A549 (cell line): ENCODE measurements around the gene BPIFA3. TPM values are rescaled to one million over a fixed set of nuclear protein-coding genes. Genes with fewer than 3 reads are reported as not detected.

ENCODE experiments used
- ATAC-seq, 2 experiments: fragments of 200-7000 bp in 1 of 2; fragments of >200 bp in 1 of 2; cut with Nextera tagmentation in 1 of 2; cut with Tn5 transposase in 1 of 2; 3 replicates each; pipeline versions ENCODE4 v1.8.0 to v1.9.1; 2018 to 2020; ENCODE audit warnings: mild to moderate bottlenecking in 1 of 2, moderate library complexity in 1 of 2
- CTCF ChIA-PET: fragments of 300-600 bp; sonication (Branson Sonifier 250); formaldehyde crosslinking; extraction: SDS; loops from one replicate; lab custom pipeline; 2021; ENCODE audit warnings: antibody characterized with exemption, inconsistent platforms; lab: Yijun Ruan, JAX
- POLR2A ChIA-PET: fragments of 350-600 bp; formaldehyde crosslinking; extraction: SDS; loops from one replicate; lab custom pipeline; 2021; ENCODE audit warnings: antibody characterized with exemption, inconsistent platforms; lab: Yijun Ruan, JAX
- DNase-seq, 2 experiments: peaks; one replicate each; pipeline versions ENCODE4 v3.0.0 to v3.0.0-alpha.2; 2011 to 2016; ENCODE audit warnings: low read depth in 1 of 2, low spot score in 1 of 2
- FAIRE-seq: peaks from 2 replicates; lab custom pipeline; 2011; peaks lifted over from hg19 to GRCh38; lab: Jason Lieb, UNC
- H3K27ac ChIP-seq, 2 experiments: fragments of >200 bp; sonication (Bioruptor Twin); formaldehyde crosslinking; 3 replicates each; pipeline ENCODE4 v1.5.1; 2016 to 2017
- H3K4me1 ChIP-seq: fragments of >200 bp; sonication (Bioruptor Twin); formaldehyde crosslinking; 3 replicates; pipeline ENCODE4 v1.6.1; 2016
- H3K4me2 ChIP-seq: fragments of >200 bp; sonication (Bioruptor Twin); formaldehyde crosslinking; 3 replicates; pipeline ENCODE4 v1.6.1; 2016
- H3K4me3 ChIP-seq: fragments of >200 bp; sonication (Bioruptor Twin); formaldehyde crosslinking; 3 replicates; pipeline ENCODE4 v1.5.1; 2016
- H3K9me3 ChIP-seq: fragments of >200 bp; sonication (Bioruptor Twin); formaldehyde crosslinking; 3 replicates; pipeline ENCODE4 v1.6.1; 2016
- BHLHE40 ChIP-seq: IDR thresholded peaks from 2 replicates; pipeline ENCODE4 v1.6.1; 2012; ENCODE audit warnings: low read depth, low read length, inconsistent platforms
- CBX8 ChIP-seq: fragments of 200-600 bp; sonication (generic); IDR thresholded peaks from 2 replicates; pipeline ENCODE4 v1.6.1; 2016
- CHD2 ChIP-seq: fragments of 150-350 bp; IDR thresholded peaks from 2 replicates; pipeline ENCODE4 v1.6.1; 2014; ENCODE audit warnings: low read length; ENCODE audit not compliant: partially characterized antibody
- CHD4 ChIP-seq: fragments of 200-600 bp; sonication (generic); IDR thresholded peaks from 2 replicates; pipeline ENCODE4 v1.6.1; 2016; ENCODE audit warnings: antibody characterized with exemption, mild to moderate bottlenecking, borderline replicate concordance
- EHF ChIP-seq: fragments of 250-450 bp; sonication (Bioruptor Pico); IDR thresholded peaks from 2 replicates; pipeline ENCODE4 v1.5.0; 2020; ENCODE audit warnings: mild to moderate bottlenecking
- FOSB ChIP-seq: fragments of 250-450 bp; sonication (Bioruptor Pico); IDR thresholded peaks from 2 replicates; pipeline ENCODE4 v1.5.0; 2020; ENCODE audit warnings: mild to moderate bottlenecking, moderate library complexity
- FOSL2 ChIP-seq, 2 experiments: fragments of 450-650 bp in 1 of 2; fragments of >200 bp in 1 of 2; sonication (Bioruptor Twin) in 1 of 2; formaldehyde crosslinking; IDR thresholded peaks; 2 replicates each; pipeline versions ENCODE4 v1.5.0 to v1.6.1; 2016 to 2020; ENCODE audit warnings: mild to moderate bottlenecking in 1 of 2, moderate library complexity in 1 of 2
- HEYL ChIP-seq: fragments of 250-450 bp; sonication (Bioruptor Pico); IDR thresholded peaks from 2 replicates; pipeline ENCODE4 v1.8.0; 2021; ENCODE audit warnings: mild to moderate bottlenecking, moderate library complexity
- JUN ChIP-seq, 2 experiments: fragments of >200 bp; sonication (Bioruptor Twin); formaldehyde crosslinking; IDR thresholded peaks; 2 replicates in 1 of 2; 3 replicates in 1 of 2; pipeline ENCODE4 v1.6.1; 2016 to 2017
- JUNB ChIP-seq: fragments of >200 bp; sonication (Bioruptor Twin); formaldehyde crosslinking; IDR thresholded peaks from 2 replicates; pipeline ENCODE4 v1.6.1; 2016
- KDM1A ChIP-seq: fragments of 200-600 bp; sonication (generic); IDR thresholded peaks from 2 replicates; pipeline ENCODE4 v1.6.1; 2016; ENCODE audit warnings: low read depth, mild to moderate bottlenecking
- MYC ChIP-seq: IDR thresholded peaks from 2 replicates; pipeline ENCODE4 v1.6.1; 2012; ENCODE audit warnings: mild to moderate bottlenecking, inconsistent platforms, low read length, improper control_type of control experiment, borderline replicate concordance
- NPAS2 ChIP-seq: fragments of 250-450 bp; sonication (Bioruptor Pico); IDR thresholded peaks from 2 replicates; pipeline ENCODE4 v1.8.0; 2022; ENCODE audit warnings: mild to moderate bottlenecking, moderate library complexity, borderline replicate concordance
- NR3C1 ChIP-seq: fragments of >200 bp; sonication (Bioruptor Twin); formaldehyde crosslinking; IDR thresholded peaks from 3 replicates; pipeline ENCODE4 v1.6.1; 2017
- PHF8 ChIP-seq: fragments of 200-600 bp; sonication (generic); IDR thresholded peaks from 2 replicates; pipeline ENCODE4 v1.6.1; 2016; ENCODE audit warnings: low read depth, mild to moderate bottlenecking, antibody characterized with exemption, moderate library complexity, borderline replicate concordance
- POLR2A ChIP-seq: IDR thresholded peaks from 2 replicates; pipeline ENCODE4 v1.6.1; 2012; ENCODE audit warnings: mild to moderate bottlenecking, low read length
- POLR2AphosphoS2 ChIP-seq: conservative IDR thresholded peaks from 2 replicates; pipeline ENCODE4 v1.6.1; 2012; ENCODE audit warnings: low read length, improper control_type of control experiment, inconsistent platforms
- RCOR1 ChIP-seq: fragments of 150-350 bp; IDR thresholded peaks from 2 replicates; pipeline ENCODE4 v1.6.1; 2014; ENCODE audit warnings: antibody characterized with exemption, low read length, low read depth
- RNF2 ChIP-seq: fragments of 200-600 bp; sonication (generic); IDR thresholded peaks from 2 replicates; pipeline ENCODE4 v1.6.1; 2016; ENCODE audit warnings: low read depth, mild to moderate bottlenecking, antibody characterized with exemption, moderate library complexity, borderline replicate concordance
- TP53 ChIP-seq: fragments of 250-450 bp; sonication (Bioruptor Pico); IDR thresholded peaks from 2 replicates; pipeline ENCODE4 v1.5.0; 2021; ENCODE audit warnings: mild to moderate bottlenecking, moderate library complexity
- WGBS: methylation state at CpG from one replicate; pipeline ENCODE4 v1.1.6; 2017; ENCODE audit errors: missing lambda C conversion rate; 5-methylcytosine and 5-hydroxymethylcytosine counted together
- polyA plus RNA-seq, 4 experiments: library from polyadenylated mRNA; depleted of rRNA in 3 of 4; stranded (reverse); fragments of >200 nt; fragmentation: RNase III in 1 of 4; extraction: RNeasy Plus Mini Kit Qiagen cat#74134 plus additional on column Dnase treatment in 1 of 4; gene quantifications; 2 replicates in 3 of 4; 3 replicates in 1 of 4; pipeline ENCODE4 v1.2.3, GENCODE V29; 2011 to 2017
- TF ChIP-seq, protein P1 (sequence below): fragments of 200-600 bp; sonication (generic); IDR thresholded peaks from 2 replicates; pipeline ENCODE4 v1.6.1; 2016; ENCODE audit warnings: antibody characterized with exemption, mild to moderate bottlenecking, moderate library complexity
- TF ChIP-seq, protein P2 (sequence below): fragments of 250-450 bp; sonication (Bioruptor Pico); IDR thresholded peaks from 2 replicates; pipeline ENCODE4 v1.5.0; 2020; ENCODE audit warnings: low read depth, mild to moderate bottlenecking, moderate library complexity
- TF ChIP-seq, protein P3 (sequence below): IDR thresholded peaks from 2 replicates; pipeline ENCODE4 v1.6.1; 2012
- TF ChIP-seq, protein P4 (sequence below): fragments of 450-650 bp; IDR thresholded peaks from 2 replicates; pipeline ENCODE4 v1.6.1; 2014; ENCODE audit warnings: antibody characterized with exemption
- TF ChIP-seq, protein P5 (sequence below): IDR thresholded peaks from 2 replicates; pipeline ENCODE4 v1.6.1; 2012; ENCODE audit warnings: low read depth, borderline replicate concordance
- TF ChIP-seq, protein P6 (sequence below): fragments of >200 bp; sonication (Bioruptor Twin); formaldehyde crosslinking; IDR thresholded peaks from 2 replicates; pipeline ENCODE4 v1.6.1; 2016

Gene BPIFA3
- polyA plus RNA-seq, 2 of the 4 experiments (the other 2 are of a cell fraction) = not detected

DNA sequence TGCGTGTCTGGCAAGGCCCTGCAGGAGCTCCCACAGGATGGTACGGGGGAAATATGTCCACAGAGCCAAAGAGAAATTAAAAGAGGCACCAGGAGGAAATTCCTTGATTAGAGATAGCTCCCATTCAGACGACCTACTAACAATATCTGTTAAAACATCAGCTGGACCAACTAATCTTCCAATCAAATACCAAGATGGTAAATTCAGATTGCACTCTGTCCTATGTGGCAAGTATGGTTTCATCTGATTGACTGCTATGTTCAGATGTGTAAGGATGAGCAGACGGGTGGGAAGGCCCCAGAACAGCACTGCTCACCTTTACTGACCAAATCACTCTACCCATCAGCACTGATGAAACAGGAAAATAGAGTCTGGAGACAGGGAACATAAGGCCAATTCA is 29.7 kb upstream of the BPIFA3 start:
- no peak overlapping the region for H3K27ac ChIP-seq
- peaks cover 5% of the 10 kb centered on the region; the same call in 1 of the 3 replicates for H3K9me3 ChIP-seq
- 67% methylated on average over 4 of the region's 4 CpGs for WGBS
- no peak for TF ChIP-seq NR3C1
- no peak for TF ChIP-seq POLR2A
- TF ChIP-seq JUNB = no peak
- TF ChIP-seq RNF2 = no peak
- TF ChIP-seq POLR2AphosphoS2 = no peak
- TF ChIP-seq CHD2 = no peak
- TF ChIP-seq MYC = no peak
- TF ChIP-seq, protein P1, sequence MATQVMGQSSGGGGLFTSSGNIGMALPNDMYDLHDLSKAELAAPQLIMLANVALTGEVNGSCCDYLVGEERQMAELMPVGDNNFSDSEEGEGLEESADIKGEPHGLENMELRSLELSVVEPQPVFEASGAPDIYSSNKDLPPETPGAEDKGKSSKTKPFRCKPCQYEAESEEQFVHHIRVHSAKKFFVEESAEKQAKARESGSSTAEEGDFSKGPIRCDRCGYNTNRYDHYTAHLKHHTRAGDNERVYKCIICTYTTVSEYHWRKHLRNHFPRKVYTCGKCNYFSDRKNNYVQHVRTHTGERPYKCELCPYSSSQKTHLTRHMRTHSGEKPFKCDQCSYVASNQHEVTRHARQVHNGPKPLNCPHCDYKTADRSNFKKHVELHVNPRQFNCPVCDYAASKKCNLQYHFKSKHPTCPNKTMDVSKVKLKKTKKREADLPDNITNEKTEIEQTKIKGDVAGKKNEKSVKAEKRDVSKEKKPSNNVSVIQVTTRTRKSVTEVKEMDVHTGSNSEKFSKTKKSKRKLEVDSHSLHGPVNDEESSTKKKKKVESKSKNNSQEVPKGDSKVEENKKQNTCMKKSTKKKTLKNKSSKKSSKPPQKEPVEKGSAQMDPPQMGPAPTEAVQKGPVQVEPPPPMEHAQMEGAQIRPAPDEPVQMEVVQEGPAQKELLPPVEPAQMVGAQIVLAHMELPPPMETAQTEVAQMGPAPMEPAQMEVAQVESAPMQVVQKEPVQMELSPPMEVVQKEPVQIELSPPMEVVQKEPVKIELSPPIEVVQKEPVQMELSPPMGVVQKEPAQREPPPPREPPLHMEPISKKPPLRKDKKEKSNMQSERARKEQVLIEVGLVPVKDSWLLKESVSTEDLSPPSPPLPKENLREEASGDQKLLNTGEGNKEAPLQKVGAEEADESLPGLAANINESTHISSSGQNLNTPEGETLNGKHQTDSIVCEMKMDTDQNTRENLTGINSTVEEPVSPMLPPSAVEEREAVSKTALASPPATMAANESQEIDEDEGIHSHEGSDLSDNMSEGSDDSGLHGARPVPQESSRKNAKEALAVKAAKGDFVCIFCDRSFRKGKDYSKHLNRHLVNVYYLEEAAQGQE = no peak
- no peak for TF ChIP-seq PHF8
- TF ChIP-seq FOSL2 (IDR thresholded peaks at IDR 0.05) = no peak
- no peak for TF ChIP-seq FOSL2 (CRISPR knock-in tag; IDR thresholded peaks at IDR 0.05)
- TF ChIP-seq KDM1A = no peak
- TF ChIP-seq, protein P2, sequence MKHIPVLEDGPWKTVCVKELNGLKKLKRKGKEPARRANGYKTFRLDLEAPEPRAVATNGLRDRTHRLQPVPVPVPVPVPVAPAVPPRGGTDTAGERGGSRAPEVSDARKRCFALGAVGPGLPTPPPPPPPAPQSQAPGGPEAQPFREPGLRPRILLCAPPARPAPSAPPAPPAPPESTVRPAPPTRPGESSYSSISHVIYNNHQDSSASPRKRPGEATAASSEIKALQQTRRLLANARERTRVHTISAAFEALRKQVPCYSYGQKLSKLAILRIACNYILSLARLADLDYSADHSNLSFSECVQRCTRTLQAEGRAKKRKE = no peak
- TF ChIP-seq, protein P3, sequence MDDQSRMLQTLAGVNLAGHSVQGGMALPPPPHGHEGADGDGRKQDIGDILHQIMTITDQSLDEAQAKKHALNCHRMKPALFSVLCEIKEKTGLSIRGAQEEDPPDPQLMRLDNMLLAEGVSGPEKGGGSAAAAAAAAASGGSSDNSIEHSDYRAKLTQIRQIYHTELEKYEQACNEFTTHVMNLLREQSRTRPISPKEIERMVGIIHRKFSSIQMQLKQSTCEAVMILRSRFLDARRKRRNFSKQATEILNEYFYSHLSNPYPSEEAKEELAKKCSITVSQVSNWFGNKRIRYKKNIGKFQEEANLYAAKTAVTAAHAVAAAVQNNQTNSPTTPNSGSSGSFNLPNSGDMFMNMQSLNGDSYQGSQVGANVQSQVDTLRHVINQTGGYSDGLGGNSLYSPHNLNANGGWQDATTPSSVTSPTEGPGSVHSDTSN = no peak
- TF ChIP-seq, protein P4, sequence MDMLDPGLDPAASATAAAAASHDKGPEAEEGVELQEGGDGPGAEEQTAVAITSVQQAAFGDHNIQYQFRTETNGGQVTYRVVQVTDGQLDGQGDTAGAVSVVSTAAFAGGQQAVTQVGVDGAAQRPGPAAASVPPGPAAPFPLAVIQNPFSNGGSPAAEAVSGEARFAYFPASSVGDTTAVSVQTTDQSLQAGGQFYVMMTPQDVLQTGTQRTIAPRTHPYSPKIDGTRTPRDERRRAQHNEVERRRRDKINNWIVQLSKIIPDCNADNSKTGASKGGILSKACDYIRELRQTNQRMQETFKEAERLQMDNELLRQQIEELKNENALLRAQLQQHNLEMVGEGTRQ = no peak
- TF ChIP-seq, protein P5, sequence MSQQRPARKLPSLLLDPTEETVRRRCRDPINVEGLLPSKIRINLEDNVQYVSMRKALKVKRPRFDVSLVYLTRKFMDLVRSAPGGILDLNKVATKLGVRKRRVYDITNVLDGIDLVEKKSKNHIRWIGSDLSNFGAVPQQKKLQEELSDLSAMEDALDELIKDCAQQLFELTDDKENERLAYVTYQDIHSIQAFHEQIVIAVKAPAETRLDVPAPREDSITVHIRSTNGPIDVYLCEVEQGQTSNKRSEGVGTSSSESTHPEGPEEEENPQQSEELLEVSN = no peak
- TF ChIP-seq NPAS2 (CRISPR knock-in tag) = no peak
- no peak for TF ChIP-seq HEYL (CRISPR knock-in tag)
- FAIRE-seq (no peak), ATAC-seq (no peak), DNase-seq (no peak)
- ChIA-PET POLR2A (no interaction called here), CTCF (interaction anchor here (1.4 kb wide), 1 partner anchor 11 kb away, joined by 3 read pairs; no protein-coding TSS in a partner anchor)
- H3K4me1 ChIP-seq = peaks cover 10% of the 10 kb centered on the region; the same call in 1 of the 3 replicates
- no peak overlapping the region for H3K4me3 ChIP-seq
- no peak overlapping the region for H3K4me2 ChIP-seq

DNA sequence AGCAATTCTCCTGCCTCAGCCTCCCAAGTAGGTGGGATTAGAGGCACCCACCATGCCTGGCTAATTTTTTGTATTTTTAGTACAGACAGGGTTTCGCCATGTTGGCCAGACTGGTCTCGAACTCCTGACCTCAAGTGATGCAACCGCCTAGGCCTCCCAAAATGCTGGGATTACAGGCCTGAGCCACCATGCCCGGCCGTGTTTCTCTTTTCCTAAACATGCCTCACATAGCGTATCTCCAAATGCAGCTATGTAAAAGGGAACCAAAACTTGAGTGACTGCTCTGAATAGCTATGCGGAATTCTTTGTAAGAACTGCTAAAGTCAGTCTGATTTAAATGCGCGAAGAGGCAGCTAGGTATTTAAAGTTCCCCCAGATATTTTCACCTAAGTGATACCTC is 28.7 kb upstream of the BPIFA3 start:
- no peak overlapping the region for H3K4me3 ChIP-seq
- no peak for DNase-seq
- WGBS = 92% methylated on average over 9 of the region's 9 CpGs
- CTCF ChIA-PET = interaction anchor here (1.6 kb wide), 1 partner anchor 11 kb away, joined by 4 read pairs; no protein-coding TSS in a partner anchor
- peaks cover 10% of the 10 kb centered on the region; the same call in 1 of the 3 replicates for H3K4me1 ChIP-seq
- no peak for ATAC-seq
- no peak overlapping the region for H3K4me2 ChIP-seq
- POLR2A ChIA-PET = no interaction called here
- no peak for FAIRE-seq
- H3K27ac ChIP-seq = no peak overlapping the region
- peaks cover 1% of the 10 kb centered on the region; the same call in 1 of the 3 replicates for H3K9me3 ChIP-seq
- no peak for TF ChIP-seq RNF2
- no peak for TF ChIP-seq EHF (CRISPR knock-in tag)
- TF ChIP-seq, protein P6, sequence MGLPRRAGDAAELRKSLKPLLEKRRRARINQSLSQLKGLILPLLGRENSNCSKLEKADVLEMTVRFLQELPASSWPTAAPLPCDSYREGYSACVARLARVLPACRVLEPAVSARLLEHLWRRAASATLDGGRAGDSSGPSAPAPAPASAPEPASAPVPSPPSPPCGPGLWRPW = no peak
- TF ChIP-seq POLR2A = no peak
- no peak for TF ChIP-seq CBX8
- TF ChIP-seq JUN (IDR thresholded peaks at IDR 0.05) = no peak
- no peak for TF ChIP-seq BHLHE40
- no peak for TF ChIP-seq TP53
- no peak for TF ChIP-seq KDM1A
- no peak for TF ChIP-seq RCOR1
- TF ChIP-seq FOSL2 (IDR thresholded peaks at IDR 0.05) = no peak
- TF ChIP-seq FOSL2 (CRISPR knock-in tag; IDR thresholded peaks at IDR 0.05) = no peak
- TF ChIP-seq CHD4 = no peak
- TF ChIP-seq FOSB = no peak
